HuH-7 (cell line): ENCODE data around the gene RBM33.
"Not testable (repeated sequence)": the region's sequence is repeated elsewhere in the genome, so short reads cannot be mapped to it uniquely, and the experiment has no call there.

Experiments used
- DNase-seq: peaks from one replicate; pipeline ENCODE4 v3.0.0; 2011; ENCODE audit warnings: low spot score

RBM33 gene

DNA sequence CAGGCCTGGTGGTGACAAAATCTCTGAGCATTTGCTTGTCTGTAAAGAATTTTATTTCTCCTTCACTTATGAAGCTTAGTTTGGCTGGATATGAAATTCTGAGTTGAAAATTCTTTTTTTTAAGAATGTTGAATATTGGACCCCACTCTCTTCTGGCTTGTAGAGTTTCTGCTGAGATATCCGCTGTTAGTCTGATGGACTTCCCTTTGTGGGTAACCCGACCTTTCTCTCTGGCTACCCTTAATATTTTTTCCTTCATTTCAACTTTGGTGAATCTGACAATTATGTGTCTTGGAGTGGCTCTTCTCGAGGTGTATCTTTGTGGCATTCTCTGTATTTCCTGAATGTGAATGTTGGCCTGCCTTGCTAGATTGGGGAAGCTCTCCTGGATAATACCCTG lies 46.2 kb downstream of the RBM33 start:
- DNase-seq, result not testable (repeated sequence)

- no peak for DNase-seq
These were observed 47.9 kb downstream of the RBM33 start for GRCh38 chr7:155692317-155692716.

- no peak for DNase-seq
These were observed 49.4 kb downstream of the RBM33 start for GRCh38 chr7:155693826-155694225.

DNA sequence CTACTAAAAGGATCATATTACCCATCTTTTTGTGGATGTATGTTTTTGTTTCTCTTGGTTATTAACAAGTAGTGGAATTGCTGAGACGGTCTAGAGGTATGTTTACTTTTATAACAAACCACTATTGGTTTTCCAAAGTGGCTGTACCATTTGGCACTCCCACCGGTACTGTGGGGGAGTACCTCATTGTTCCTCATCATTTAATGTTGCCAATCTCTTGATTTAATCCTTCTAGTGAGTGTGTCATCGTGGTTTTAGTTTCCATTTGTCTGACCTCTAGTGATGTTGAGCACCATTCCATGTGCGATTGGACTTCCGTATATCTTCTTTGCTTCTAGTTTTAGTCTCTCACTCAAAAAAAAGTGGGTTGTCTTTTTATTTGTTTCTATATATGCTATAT lies 50.4 kb downstream of the RBM33 start:
- no peak for DNase-seq

- DNase-seq, result no peak
These were observed 52.3 kb downstream of the RBM33 start for GRCh38 chr7:155696747-155697146.

GRCh38 chr7:155698633-155699032 lies 54.2 kb downstream of the RBM33 start:
- DNase-seq, result no peak

- DNase-seq, result no peak
These were observed 54.7 kb downstream of the RBM33 start for GRCh38 chr7:155699180-155699579.

DNA sequence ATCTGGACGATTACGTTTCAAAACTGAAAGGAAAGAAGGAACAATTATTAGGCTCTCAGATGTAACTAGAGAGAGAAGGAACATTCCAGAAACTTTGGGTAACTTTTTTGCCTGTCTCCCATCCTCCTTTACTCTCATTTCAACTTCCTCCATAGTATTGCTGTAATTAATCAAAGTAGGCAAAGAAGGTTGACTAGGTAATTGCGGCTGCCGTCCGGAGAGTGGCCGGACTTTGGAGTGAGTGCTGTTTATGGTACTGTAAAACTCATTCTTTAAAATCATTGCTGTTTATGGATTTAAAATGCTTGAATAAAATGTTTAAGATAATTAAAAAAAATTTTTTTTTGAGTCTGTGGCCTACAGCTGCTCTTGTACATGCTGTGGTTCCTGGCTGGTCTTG lies 56.4 kb downstream of the RBM33 start:
- no peak for DNase-seq

DNA sequence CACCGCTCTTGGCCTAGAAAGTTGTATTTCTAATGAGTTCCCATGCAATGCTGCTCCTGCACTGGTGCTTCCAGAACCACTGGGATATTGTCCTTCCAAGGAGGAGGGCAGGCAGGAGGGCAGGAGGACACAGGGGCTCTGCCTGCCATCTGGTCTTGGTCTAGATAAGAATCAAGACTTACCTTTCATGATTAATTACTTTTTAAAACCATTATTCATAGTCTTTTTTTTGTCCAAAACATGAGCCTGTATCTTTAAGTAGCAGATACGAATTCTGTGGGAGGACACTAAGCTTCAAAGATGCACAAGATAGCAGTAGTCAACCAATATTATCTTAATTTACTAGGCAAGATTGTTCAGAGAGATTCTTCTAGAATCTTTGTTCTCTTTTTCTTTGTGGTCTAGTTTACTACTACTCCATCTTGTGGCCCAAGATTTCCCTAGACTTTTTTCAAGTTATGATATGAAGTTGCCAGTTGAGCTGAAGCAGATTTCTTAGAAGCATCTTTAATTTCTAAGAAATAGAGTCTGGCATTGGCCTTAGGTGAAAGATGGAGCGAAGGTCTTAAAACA lies 57.6 kb downstream of the RBM33 start:
- no peak for DNase-seq

GRCh38 chr7:155702616-155703015 lies 58.2 kb downstream of the RBM33 start:
- DNase-seq, result no peak

GRCh38 chr7:155705623-155706360 lies 61.3 kb downstream of the RBM33 start:
- no peak for DNase-seq

DNA sequence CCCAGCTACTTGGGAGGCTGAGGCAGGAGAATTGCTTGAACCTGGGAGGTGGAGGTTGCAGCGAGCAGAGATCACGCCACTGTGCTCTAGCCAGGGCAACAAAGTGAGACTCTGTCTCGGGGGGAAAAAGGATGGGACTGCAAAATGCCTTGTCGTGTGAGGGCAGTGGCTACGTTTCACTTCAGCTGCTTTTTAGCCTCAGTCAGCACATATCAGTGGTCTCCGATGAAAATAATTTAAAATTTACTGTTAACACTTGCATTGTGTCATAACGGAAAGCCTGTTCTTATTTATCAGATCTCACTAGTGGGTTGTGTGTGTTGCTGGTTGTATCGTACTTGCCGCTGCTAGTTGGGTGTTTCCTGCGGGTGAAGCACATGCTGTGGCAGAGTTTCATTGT lies 61.9 kb downstream of the RBM33 start:
- DNase-seq, result no peak

- DNase-seq, result no peak
These were observed 65.0 kb downstream of the RBM33 start for GRCh38 chr7:155709453-155709852.

DNA sequence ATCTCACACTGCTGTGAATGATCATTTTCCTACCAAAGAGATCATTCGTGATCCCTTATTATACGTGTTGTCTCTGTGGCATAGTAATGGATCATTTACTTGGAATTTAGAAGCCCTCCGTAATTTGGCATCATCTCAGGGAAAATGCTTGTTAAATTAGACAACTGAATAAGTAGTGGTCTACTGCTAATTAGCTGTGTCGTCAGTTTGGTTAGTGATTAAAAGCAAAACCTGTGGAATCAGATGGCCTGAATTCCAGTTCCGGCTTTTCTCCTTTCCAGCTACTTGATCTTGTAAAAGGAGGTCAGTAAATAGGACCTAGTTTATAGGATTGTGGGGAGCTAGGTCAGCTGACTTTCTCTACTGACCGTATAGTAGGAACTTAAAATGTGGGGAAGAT lies 65.6 kb downstream of the RBM33 start:
- no peak for DNase-seq

- no peak for DNase-seq
These were observed 66.1 kb downstream of the RBM33 start for GRCh38 chr7:155710530-155710929.

GRCh38 chr7:155711081-155711480 lies 66.6 kb downstream of the RBM33 start:
- DNase-seq, result no peak

DNA sequence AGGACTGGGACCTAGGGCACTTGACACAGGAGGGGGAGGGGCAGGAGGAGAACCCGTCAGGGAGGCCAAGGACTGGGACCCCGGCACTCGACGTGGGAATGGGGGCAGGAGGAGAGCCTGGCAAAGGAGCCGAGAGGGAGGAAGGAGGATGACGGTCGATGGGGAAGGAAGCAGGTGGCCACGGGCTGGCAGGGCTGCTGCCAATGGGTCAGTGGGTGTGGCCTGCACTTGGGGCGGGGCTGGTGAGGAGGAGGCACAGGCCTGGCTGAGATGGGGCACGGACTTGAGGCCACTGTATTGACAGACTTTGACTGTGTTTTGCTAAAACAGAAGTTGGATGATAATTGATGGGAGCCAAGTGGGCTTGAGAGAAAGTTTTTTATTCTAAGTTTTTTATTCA lies 68.9 kb downstream of the RBM33 start:
- DNase-seq, result no peak

GRCh38 chr7:155714702-155715101 lies 70.2 kb downstream of the RBM33 start:
- DNase-seq, result no peak

GRCh38 chr7:155715111-155715805 lies 70.8 kb downstream of the RBM33 start:
- peak; percentile 47 for DNase-seq

DNA sequence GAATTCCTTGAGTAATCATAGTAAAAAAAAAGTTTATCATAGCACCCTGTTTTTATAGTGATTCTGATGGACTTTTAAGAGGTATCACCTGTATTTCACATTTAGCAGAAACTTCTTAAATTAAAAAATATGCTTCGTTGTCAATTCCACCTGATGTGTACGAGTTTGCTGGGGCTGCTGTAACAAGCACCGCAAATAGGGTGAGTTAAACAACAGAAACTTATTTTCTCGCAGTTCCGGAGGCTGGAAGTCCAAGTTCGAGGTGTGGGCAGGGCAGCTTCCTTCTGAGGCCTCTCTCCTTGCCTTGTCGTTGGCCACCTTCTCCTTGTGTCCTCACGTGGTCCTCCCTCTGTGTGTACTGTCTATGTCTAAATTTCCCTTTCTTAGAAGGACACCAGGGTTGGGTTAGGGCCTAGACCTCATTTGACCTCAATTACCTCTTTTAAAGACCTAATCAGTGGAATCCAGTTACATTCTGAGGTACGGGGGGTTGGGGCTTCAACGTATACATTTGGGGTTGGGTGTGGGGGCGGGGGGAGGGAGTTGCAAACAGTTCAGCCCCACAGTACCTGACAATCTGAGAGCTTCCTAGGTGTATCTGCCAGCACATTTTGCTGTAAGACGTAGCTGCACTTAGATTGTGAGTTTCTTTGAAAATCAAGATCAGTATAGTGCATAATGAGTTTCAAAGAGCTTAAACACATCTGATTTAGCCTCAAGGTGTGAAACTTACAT lies 72.7 kb downstream of the RBM33 start:
- no peak for DNase-seq

GRCh38 chr7:155721056-155721455 lies 76.6 kb downstream of the RBM33 start:
- no peak for DNase-seq

DNA sequence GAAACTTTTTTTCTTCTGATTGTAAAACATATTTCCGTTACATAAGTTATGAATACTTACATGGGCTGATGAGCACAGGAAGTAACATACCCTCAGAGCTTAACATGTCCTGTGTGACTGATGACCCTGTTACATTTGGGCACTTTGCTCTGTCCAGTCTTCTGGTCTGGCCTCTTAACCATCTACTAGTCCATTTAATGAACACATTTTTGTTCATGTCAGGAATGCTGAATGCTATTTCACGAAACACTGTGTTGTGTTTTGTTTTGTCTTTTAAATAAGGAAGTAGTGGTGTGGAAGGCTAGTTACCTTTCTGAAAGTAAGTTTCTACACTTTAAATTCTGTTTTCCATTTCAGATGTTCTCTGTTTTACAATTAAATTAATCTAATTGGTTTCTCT lies 77.7 kb downstream of the RBM33 start:
- no peak for DNase-seq

DNA sequence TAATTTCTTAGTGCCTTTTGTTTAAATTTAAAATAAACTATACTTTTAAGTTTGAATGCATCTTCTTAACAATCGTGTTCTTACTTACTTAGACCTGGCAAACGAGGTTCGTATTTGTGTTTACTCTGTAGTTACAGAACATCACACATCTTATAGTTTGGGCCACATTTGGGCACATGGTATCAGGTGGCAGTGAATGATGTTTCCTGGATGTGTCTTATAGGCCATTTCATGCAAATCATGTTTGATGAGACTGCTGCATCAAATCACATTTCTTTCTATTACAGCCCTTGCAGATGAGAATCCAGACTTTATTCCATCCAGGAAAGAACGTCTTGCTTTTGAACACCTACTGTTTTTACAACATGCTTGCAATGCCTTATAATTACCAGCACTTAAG lies 78.5 kb downstream of the RBM33 start:
- DNase-seq, result no peak
